Testis (tissue), 2 donors: ENCODE data around the gene OR51B2.

ENCODE experiments used
- POLR2A ChIP-seq: fragments of 450-650 bp; IDR thresholded peaks from one replicate; pipeline ENCODE4 v1.6.1; 2017; ENCODE audit warnings: antibody characterized with exemption, mild to moderate bottlenecking, moderate library complexity
- TF ChIP-seq, protein P1 (sequence below), 3 experiments: fragments of 450-650 bp in 2 of 3; fragments of 200-600 bp in 1 of 3; sonication (generic) in 1 of 3; IDR thresholded peaks; one replicate each; pipeline ENCODE4 v1.5.1; 2016 to 2019; ENCODE audit warnings: antibody characterized with exemption in 3 of 3, mild to moderate bottlenecking in 2 of 3, moderate library complexity in 1 of 3

DNA sequence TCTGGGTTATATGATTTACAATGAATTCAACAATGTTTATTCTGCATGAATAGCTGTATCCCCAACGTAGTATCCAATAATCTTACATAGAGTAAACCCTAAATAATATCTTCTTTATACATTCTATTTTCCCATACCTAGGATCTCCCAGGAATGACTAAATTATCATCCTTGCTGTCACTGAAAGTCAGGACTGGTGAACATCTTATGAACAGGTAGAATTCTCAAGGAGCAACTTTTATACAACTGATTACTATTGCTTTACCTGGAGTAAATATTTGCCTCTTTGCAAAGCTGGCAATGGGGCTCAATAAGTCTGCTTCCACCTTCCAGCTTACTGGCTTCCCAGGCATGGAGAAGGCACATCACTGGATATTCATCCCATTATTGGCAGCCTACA is 27.1 kb upstream of the OR51B2 start, which contains the start of gene OR51B6:
- TF ChIP-seq POLR2A: no peak
- TF ChIP-seq, protein P1, sequence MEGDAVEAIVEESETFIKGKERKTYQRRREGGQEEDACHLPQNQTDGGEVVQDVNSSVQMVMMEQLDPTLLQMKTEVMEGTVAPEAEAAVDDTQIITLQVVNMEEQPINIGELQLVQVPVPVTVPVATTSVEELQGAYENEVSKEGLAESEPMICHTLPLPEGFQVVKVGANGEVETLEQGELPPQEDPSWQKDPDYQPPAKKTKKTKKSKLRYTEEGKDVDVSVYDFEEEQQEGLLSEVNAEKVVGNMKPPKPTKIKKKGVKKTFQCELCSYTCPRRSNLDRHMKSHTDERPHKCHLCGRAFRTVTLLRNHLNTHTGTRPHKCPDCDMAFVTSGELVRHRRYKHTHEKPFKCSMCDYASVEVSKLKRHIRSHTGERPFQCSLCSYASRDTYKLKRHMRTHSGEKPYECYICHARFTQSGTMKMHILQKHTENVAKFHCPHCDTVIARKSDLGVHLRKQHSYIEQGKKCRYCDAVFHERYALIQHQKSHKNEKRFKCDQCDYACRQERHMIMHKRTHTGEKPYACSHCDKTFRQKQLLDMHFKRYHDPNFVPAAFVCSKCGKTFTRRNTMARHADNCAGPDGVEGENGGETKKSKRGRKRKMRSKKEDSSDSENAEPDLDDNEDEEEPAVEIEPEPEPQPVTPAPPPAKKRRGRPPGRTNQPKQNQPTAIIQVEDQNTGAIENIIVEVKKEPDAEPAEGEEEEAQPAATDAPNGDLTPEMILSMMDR (IDR thresholded peaks at IDR 0.05): no peak
